Chondrocyte (in vitro differentiated cells): ENCODE data around the gene CFAP70. TPM values are rescaled to one million over a fixed set of nuclear protein-coding genes. Genes with fewer than 3 reads are reported as not detected.

Source experiments
- DNase-seq: peaks from one replicate; pipeline ENCODE4 v3.0.0; 2021; ENCODE audit warnings: mixed read lengths, low spot score
- H3K27ac Mint-ChIP-seq: one replicate; pipeline ENCODE4 v1.8.0; 2021; ENCODE audit warnings: mild to moderate bottlenecking, moderate library complexity, mixed read lengths; ENCODE audit not compliant: unreplicated experiment
- H3K27me3 Mint-ChIP-seq: 2 replicates; pipeline ENCODE4 v1.8.0; 2021; ENCODE audit warnings: low read depth, mixed read lengths
- H3K36me3 Mint-ChIP-seq: 2 replicates; pipeline ENCODE4 v1.8.0; 2021; ENCODE audit warnings: low read depth, mixed read lengths
- H3K4me1 Mint-ChIP-seq: 2 replicates; pipeline ENCODE4 v1.8.0; 2021; ENCODE audit warnings: low read depth, mild to moderate bottlenecking, mixed read lengths
- H3K4me3 Mint-ChIP-seq: one replicate; pipeline ENCODE4 v1.8.0; 2021; ENCODE audit warnings: mild to moderate bottlenecking, moderate library complexity, mixed read lengths; ENCODE audit not compliant: unreplicated experiment
- H3K9me3 Mint-ChIP-seq: 2 replicates; pipeline ENCODE4 v1.8.0; 2021; ENCODE audit warnings: low read depth, mixed read lengths
- long read RNA-seq: library from polyadenylated mRNA; stranded (forward); transcript quantifications from one replicate; pipeline ENCODE4 v2.0.0, GENCODE V29; 2021
- total RNA-seq: library from RNA; stranded (reverse); gene quantifications from 3 replicates; pipeline ENCODE4 v1.2.1, GENCODE V29; 2021
- TF ChIP-seq, protein P1 (sequence below): fragments of 200-600 bp; sonication (generic); IDR thresholded peaks from 2 replicates; pipeline ENCODE4 v1.5.0; 2021; ENCODE audit warnings: antibody characterized with exemption, mild to moderate bottlenecking, moderate library complexity

CFAP70 gene
- 0.42 to 1.4 TPM (median 0.59 TPM) in 3 replicates for total RNA-seq
- long read RNA-seq: 0 reads

DNA sequence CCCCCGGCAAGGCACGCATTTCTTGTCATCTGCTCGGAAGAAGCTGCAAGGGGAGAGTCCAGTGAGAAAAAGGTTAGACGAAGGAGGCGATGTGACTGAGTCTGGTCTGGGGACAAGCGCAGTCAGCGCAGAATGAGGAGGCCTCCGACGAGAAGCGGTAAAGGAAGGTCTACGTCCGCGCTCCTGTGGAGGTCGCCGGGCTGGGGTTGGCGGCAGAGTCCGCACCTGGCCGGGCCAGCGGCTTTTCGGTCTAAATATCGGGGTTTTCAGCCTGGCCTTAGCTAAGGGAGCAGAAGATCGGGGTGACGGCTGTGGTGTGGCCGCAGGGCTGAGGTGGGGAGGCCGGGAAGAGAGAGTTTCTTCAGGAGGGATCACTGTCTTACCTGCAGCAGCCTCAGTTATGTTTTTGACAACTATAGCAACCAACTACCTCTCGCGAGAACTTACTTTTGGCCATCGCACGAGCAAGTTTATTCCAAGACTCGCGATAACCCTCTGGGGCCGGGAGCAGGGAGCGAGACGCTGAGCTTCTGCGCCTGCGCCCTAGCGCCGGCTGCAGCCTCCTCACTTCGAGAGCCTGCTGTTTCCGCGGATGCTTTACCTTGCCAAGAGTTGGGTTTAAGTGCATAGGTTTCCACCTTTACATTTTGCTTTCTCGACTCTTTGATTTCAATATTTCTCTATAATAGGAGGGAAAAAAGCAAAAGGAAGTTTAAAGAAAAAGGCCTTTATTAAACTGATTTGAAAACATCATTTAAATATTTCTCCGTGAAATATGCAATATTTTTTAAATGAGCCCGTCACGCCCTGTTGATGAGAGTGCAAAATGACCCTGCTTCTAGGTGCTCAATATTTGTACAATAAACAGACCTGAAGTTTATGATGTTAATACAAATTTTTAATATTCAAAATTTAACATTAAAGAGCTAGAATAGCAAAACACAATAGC, at the start of gene CFAP70:
TSS of gene CFAP70 (minus strand) at position 534 of the 949 bp plus-strand sequence. CDS start 4,068 bp downstream, outside the sequence.
- H3K4me3 Mint-ChIP-seq: peak within 1 kb of the TSS; percentile 94
- H3K27ac Mint-ChIP-seq: peak within 1 kb of the TSS; percentile 96
- H3K9me3 Mint-ChIP-seq: peaks cover 6% of the 10 kb centered on the region
- H3K36me3 Mint-ChIP-seq: peaks cover 2% of the 10 kb centered on the region
- TF ChIP-seq, protein P1, sequence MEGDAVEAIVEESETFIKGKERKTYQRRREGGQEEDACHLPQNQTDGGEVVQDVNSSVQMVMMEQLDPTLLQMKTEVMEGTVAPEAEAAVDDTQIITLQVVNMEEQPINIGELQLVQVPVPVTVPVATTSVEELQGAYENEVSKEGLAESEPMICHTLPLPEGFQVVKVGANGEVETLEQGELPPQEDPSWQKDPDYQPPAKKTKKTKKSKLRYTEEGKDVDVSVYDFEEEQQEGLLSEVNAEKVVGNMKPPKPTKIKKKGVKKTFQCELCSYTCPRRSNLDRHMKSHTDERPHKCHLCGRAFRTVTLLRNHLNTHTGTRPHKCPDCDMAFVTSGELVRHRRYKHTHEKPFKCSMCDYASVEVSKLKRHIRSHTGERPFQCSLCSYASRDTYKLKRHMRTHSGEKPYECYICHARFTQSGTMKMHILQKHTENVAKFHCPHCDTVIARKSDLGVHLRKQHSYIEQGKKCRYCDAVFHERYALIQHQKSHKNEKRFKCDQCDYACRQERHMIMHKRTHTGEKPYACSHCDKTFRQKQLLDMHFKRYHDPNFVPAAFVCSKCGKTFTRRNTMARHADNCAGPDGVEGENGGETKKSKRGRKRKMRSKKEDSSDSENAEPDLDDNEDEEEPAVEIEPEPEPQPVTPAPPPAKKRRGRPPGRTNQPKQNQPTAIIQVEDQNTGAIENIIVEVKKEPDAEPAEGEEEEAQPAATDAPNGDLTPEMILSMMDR: no peak
- peaks cover 18% of the 10 kb centered on the region for H3K27me3 Mint-ChIP-seq
- no peak for DNase-seq
- peaks cover 13% of the 10 kb centered on the region for H3K4me1 Mint-ChIP-seq

DNA sequence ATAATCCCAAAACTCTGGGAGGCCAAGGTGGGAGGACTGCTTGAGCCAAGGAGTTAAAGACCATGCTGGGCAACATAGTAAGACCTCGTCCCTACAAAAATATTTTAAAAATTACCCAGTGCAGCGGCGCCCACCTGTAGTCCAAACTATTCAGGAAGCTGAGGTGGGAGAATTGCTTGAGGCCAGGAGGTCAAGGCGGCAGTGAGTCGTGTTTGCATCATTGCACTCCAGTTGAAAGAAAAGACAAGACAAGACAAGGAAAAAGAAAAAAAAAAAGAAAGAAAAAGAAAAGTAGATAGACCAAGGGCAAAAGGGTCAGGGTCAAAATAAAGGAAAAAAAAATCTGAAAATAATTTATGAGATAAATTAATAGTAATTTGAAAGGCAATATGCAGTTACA, 49.4 kb upstream of the CFAP70 start:
- DNase-seq: no peak
- H3K9me3 Mint-ChIP-seq: no peaks in the 10 kb centered on the region
- peak overlapping the region; percentile 36 for H3K27ac Mint-ChIP-seq
- H3K36me3 Mint-ChIP-seq: peaks cover 10% of the 10 kb centered on the region
- H3K4me1 Mint-ChIP-seq: peaks cover 40% of the 10 kb centered on the region
- TF ChIP-seq, protein P1: no peak
- H3K27me3 Mint-ChIP-seq: no peaks in the 10 kb centered on the region
- H3K4me3 Mint-ChIP-seq: no peak overlapping the region

DNA sequence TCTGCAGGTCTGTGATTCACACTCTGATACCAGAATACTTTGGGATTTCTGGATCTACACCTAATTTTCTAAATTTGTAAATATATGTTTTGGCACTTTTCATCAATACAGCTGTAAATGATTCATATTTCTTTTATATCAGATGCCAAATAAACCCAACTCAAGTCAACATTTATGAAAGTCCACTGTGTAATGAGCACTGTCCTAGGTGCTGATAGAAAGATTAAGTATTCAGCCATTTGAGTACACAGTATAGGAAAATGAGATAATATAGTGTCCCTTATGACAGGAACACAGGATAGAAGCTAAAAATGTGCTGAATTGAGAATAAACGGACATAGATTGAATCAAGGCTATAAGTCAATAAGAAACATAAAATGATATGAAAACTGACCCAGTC, 48.8 kb upstream of the CFAP70 start:
- no peak for DNase-seq
- H3K4me3 Mint-ChIP-seq: no peak overlapping the region
- TF ChIP-seq, protein P1: no peak
- no peaks in the 10 kb centered on the region for H3K9me3 Mint-ChIP-seq
- peaks cover 10% of the 10 kb centered on the region for H3K36me3 Mint-ChIP-seq
- peaks cover 35% of the 10 kb centered on the region for H3K4me1 Mint-ChIP-seq
- H3K27ac Mint-ChIP-seq: no peak overlapping the region
- no peaks in the 10 kb centered on the region for H3K27me3 Mint-ChIP-seq

DNA sequence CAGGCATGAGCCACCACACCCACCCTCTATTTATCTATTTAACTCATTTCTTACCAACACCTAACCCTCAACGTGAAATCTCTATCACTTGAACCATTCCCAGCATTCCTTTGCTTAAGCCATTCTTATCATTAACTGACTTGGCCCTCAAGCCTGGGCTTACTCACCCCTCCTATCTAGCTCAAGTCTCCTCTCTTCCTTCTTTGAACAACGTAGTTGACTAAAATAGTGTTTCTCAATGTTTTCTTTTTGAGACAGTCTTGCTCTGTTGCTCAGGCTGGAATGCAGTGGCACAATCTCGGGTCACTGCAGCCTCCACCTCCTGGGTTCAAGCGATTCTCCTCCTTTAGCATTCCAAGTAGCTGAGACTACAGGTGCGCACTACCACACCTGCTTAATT, 48.2 kb upstream of the CFAP70 start:
- no peak for DNase-seq
- Mint-ChIP-seq H3K27ac (peak overlapping the region; percentile 25), H3K4me3 (no peak overlapping the region), H3K27me3 (no peaks in the 10 kb centered on the region), H3K9me3 (no peaks in the 10 kb centered on the region), H3K4me1 (peaks cover 30% of the 10 kb centered on the region), H3K36me3 (peaks cover 10% of the 10 kb centered on the region)
- TF ChIP-seq, protein P1: no peak

DNA sequence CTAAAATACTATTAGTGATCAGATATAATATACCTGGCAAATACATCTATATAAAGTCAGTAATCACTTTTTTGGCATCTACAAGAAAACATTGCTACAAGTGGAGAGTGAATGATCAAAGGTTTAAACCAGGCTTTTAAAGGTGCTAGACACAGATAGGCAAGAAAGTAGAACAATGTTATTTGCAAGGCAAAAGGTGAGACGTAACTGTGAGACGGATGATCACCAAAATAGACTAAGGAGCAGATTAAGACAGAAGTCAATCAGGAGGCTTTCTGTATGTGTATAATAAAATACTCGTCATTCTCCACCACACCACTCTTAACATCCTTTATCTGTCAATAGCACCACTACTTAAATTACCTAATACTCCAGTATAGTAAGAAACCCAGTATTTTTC, 46.9 kb upstream of the CFAP70 start:
- Mint-ChIP-seq H3K9me3 (no peaks in the 10 kb centered on the region), H3K4me3 (no peak overlapping the region), H3K36me3 (peaks cover 10% of the 10 kb centered on the region), H3K27me3 (no peaks in the 10 kb centered on the region), H3K27ac (no peak overlapping the region), H3K4me1 (peaks cover 30% of the 10 kb centered on the region)
- DNase-seq: no peak
- TF ChIP-seq, protein P1: no peak
